Measurements from ENCODE around the gene FBXL13. TPM values are rescaled to one million over a fixed set of nuclear protein-coding genes. Genes with fewer than 3 reads are reported as not detected.
"Not testable (repeated sequence)": the region's sequence is repeated elsewhere in the genome, so short reads cannot be mapped to it uniquely, and the experiment has no call there.

The FBXL13 gene
- total and polyA plus RNA-seq, 10 of the 15 experiments (the other 5 are each of a cell fraction or from before 2014, with no cell fraction given) = 0.08 to 0.95 (median 0.28) TPM; not detected in 2

GRCh38 chr7:102966465-102966864 is 108.1 kb downstream of the FBXL13 start (continued):
- TF ChIP-seq SUPT20H (IDR thresholded peaks at IDR 0.05; ENCODE audit: borderline replicate concordance, control insufficient read depth, low read depth, low read length) = no peak
- TF ChIP-seq ZBTB11 (CRISPR knock-in tag; IDR thresholded peaks at IDR 0.05) = no peak
- no peak for TF ChIP-seq FOS (IDR thresholded peaks at IDR 0.05; ENCODE audit: borderline replicate concordance, extremely low read depth, insufficient read length)
- TF ChIP-seq ELK1 (IDR thresholded peaks at IDR 0.05; ENCODE audit: low read depth, low read length) = no peak

DNA sequence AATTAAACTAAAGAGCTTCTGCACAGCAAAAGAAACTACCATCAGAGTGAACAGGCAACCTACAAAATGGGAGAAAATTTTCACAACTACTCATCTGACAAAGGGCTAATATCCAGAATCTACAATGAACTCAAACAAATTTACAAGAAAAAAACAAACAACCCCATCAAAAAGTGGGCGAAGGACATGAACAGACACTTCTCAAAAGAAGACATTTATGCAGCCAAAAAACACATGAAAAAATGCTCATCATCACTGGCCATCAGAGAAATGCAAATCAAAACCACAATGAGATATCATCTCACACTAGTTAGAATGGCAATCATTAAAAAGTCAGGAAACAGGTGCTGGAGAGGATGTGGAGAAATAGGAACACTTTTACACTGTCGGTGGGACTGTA is 112.6 kb downstream of the FBXL13 start:
- H2AFZ ChIP-seq (ENCODE audit: control insufficient read depth, low read depth, low read length); FAIRE-seq; BruUV-seq (replicated peaks); H3K4me2 ChIP-seq (ENCODE audit: control insufficient read depth, insufficient read depth); H3K4me1 ChIP-seq (ENCODE audit: control insufficient read depth, insufficient read depth, low read length); RAD21 ChIA-PET (ENCODE audit: unreplicated experiment); ATAC-seq; H3K79me2 ChIP-seq (ENCODE audit: control insufficient read depth, insufficient read depth, low read length); DNase-seq (ENCODE audit: low read depth, low spot score); H4K20me1 ChIP-seq (ENCODE audit: control insufficient read depth, insufficient read depth); H3K9me3 ChIP-seq (replicated peaks; ENCODE audit: control insufficient read depth, insufficient read depth, low read length); H3K36me3 ChIP-seq (ENCODE audit: control insufficient read depth in 2 of 2, insufficient read depth in 2 of 2, low read length in 1 of 2); SMC1A ChIA-PET (ENCODE audit: uncharacterized antibody, unreplicated experiment); H3K4me3 ChIP-seq; intact Hi-C loops (cut with micrococcal nuclease; ENCODE audit: unreplicated experiment); H3K27me3 ChIP-seq (replicated peaks in 1 of 2; ENCODE audit: control insufficient read depth in 2 of 2, insufficient read depth in 2 of 2, low read length in 1 of 2); CTCF ChIA-PET; H3K27ac ChIP-seq (ENCODE audit: control insufficient read depth, insufficient read depth); in situ Hi-C loops (cut with MboI); H3K9ac ChIP-seq (ENCODE audit: control insufficient read depth, insufficient read depth, low read length); POLR2A ChIA-PET: not testable (repeated sequence)
- WGBS (ENCODE audit: insufficient coverage, insufficient replicate concordance, low lambda C conversion rate, missing lambda C conversion rate) = 57% methylated on average over 1 of the region's 2 CpGs

DNA sequence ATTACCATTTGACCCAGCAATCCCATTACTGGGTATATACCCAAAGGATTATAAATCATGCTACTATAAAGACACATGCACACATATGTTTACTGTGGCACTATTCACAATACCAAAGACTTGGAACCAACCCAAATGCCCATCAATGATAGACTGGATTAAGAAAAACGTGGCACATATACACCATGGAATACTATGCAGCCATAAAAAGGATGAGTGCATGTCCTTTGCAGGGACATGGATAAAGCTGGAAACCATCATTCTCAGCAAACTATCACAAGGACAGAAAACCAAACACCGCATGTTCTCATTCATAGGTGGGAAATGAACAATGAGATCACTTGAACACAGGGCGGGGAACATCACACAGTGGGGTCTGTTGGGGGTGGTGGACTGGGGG is 116.6 kb downstream of the FBXL13 start:
- POLR2A ChIA-PET; in situ Hi-C loops (cut with MboI); SMC1A ChIA-PET (ENCODE audit: uncharacterized antibody, unreplicated experiment); DNase-seq (ENCODE audit: low read depth, low spot score); BruUV-seq (replicated peaks); H3K4me3 ChIP-seq; ATAC-seq; H4K20me1 ChIP-seq (ENCODE audit: control insufficient read depth, insufficient read depth); CTCF ChIA-PET; H3K79me2 ChIP-seq (ENCODE audit: control insufficient read depth, insufficient read depth, low read length); H2AFZ ChIP-seq (ENCODE audit: control insufficient read depth, low read depth, low read length); H3K27me3 ChIP-seq (replicated peaks in 1 of 2; ENCODE audit: control insufficient read depth in 2 of 2, insufficient read depth in 2 of 2, low read length in 1 of 2); FAIRE-seq; H3K27ac ChIP-seq (ENCODE audit: control insufficient read depth, insufficient read depth); H3K4me2 ChIP-seq (ENCODE audit: control insufficient read depth, insufficient read depth); H3K9me3 ChIP-seq (replicated peaks; ENCODE audit: control insufficient read depth, insufficient read depth, low read length); H3K4me1 ChIP-seq (ENCODE audit: control insufficient read depth, insufficient read depth, low read length); H3K36me3 ChIP-seq (ENCODE audit: control insufficient read depth in 2 of 2, insufficient read depth in 2 of 2, low read length in 1 of 2); intact Hi-C loops (cut with micrococcal nuclease; ENCODE audit: unreplicated experiment); H3K9ac ChIP-seq (ENCODE audit: control insufficient read depth, insufficient read depth, low read length); RAD21 ChIA-PET (ENCODE audit: unreplicated experiment): not testable (repeated sequence)
- 51% methylated on average over 3 of the region's 3 CpGs for WGBS (ENCODE audit: insufficient coverage, insufficient replicate concordance, low lambda C conversion rate, missing lambda C conversion rate)

- H2AFZ ChIP-seq (ENCODE audit: control insufficient read depth, low read depth, low read length); H3K27ac ChIP-seq (ENCODE audit: control insufficient read depth, insufficient read depth); DNase-seq (ENCODE audit: low read depth, low spot score); in situ Hi-C loops (cut with MboI); RAD21 ChIA-PET (ENCODE audit: unreplicated experiment); intact Hi-C loops (cut with micrococcal nuclease; ENCODE audit: unreplicated experiment); SMC1A ChIA-PET (ENCODE audit: uncharacterized antibody, unreplicated experiment); ATAC-seq; H3K79me2 ChIP-seq (ENCODE audit: control insufficient read depth, insufficient read depth, low read length); POLR2A ChIA-PET; H3K36me3 ChIP-seq (ENCODE audit: control insufficient read depth in 2 of 2, insufficient read depth in 2 of 2, low read length in 1 of 2); H3K4me1 ChIP-seq (ENCODE audit: control insufficient read depth, insufficient read depth, low read length); H3K9me3 ChIP-seq (replicated peaks; ENCODE audit: control insufficient read depth, insufficient read depth, low read length); H3K27me3 ChIP-seq (replicated peaks in 1 of 2; ENCODE audit: control insufficient read depth in 2 of 2, insufficient read depth in 2 of 2, low read length in 1 of 2); H3K9ac ChIP-seq (ENCODE audit: control insufficient read depth, insufficient read depth, low read length); H3K4me3 ChIP-seq; BruUV-seq (replicated peaks); CTCF ChIA-PET; H4K20me1 ChIP-seq (ENCODE audit: control insufficient read depth, insufficient read depth); FAIRE-seq; H3K4me2 ChIP-seq (ENCODE audit: control insufficient read depth, insufficient read depth): not testable (repeated sequence)
- WGBS (ENCODE audit: insufficient coverage, insufficient replicate concordance, low lambda C conversion rate, missing lambda C conversion rate) = 61% methylated on average over 4 of the region's 4 CpGs
These were observed 120.2 kb downstream of the FBXL13 start for GRCh38 chr7:102954359-102954758.

All from GM12878 (cell line).